ENCODE measurements around the gene ARHGAP42.
"Not testable (repeated sequence)": the region's sequence is repeated elsewhere in the genome, so short reads cannot be mapped to it uniquely, and the experiment has no call there.

ARHGAP42 gene

GRCh38 chr11:100888836-100889235, 201.7 kb downstream of the ARHGAP42 start:
- TF ChIP-seq CTCF (IDR thresholded peaks at IDR 0.05; ENCODE audit: low read depth, low read length), result no peak
- no peak for DNase-seq
- Histone ChIP-seq H3K27me3 (ENCODE audit: insufficient read depth, low read depth, severe bottlenecking) (no peaks in the 10 kb centered on the region), H3K4me3 (ENCODE audit: low read depth, low read length) (no peak overlapping the region), H3K9me3 (ENCODE audit: severe bottlenecking) (no peaks in the 10 kb centered on the region), H3K36me3 (no peaks in the 10 kb centered on the region), H3K27ac (no peak overlapping the region)

GRCh38 chr11:100889758-100890157, 202.7 kb downstream of the ARHGAP42 start:
- Histone ChIP-seq H3K9me3 (ENCODE audit: severe bottlenecking) (no peaks in the 10 kb centered on the region), H3K27ac (no peak overlapping the region), H3K36me3 (no peaks in the 10 kb centered on the region), H3K27me3 (ENCODE audit: insufficient read depth, low read depth, severe bottlenecking) (no peaks in the 10 kb centered on the region), H3K4me3 (ENCODE audit: low read depth, low read length) (no peak overlapping the region)
- no peak for TF ChIP-seq CTCF (IDR thresholded peaks at IDR 0.05; ENCODE audit: low read depth, low read length)
- DNase-seq, result no peak

GRCh38 chr11:100890789-100891188, 203.7 kb downstream of the ARHGAP42 start:
- Histone ChIP-seq H3K27ac (no peak overlapping the region), H3K27me3 (ENCODE audit: insufficient read depth, low read depth, severe bottlenecking) (no peaks in the 10 kb centered on the region), H3K36me3 (no peaks in the 10 kb centered on the region), H3K4me3 (ENCODE audit: low read depth, low read length) (no peak overlapping the region), H3K9me3 (ENCODE audit: severe bottlenecking) (no peaks in the 10 kb centered on the region)
- no peak for TF ChIP-seq CTCF (IDR thresholded peaks at IDR 0.05; ENCODE audit: low read depth, low read length)
- DNase-seq, result no peak

- no peak for DNase-seq
- H3K27me3 ChIP-seq (ENCODE audit: insufficient read depth, low read depth, severe bottlenecking), result no peaks in the 10 kb centered on the region
- H3K27ac ChIP-seq, result no peak overlapping the region
- H3K9me3 ChIP-seq (ENCODE audit: severe bottlenecking), result no peaks in the 10 kb centered on the region
- H3K36me3 ChIP-seq, result no peaks in the 10 kb centered on the region
- no peak for TF ChIP-seq CTCF (IDR thresholded peaks at IDR 0.05; ENCODE audit: low read depth, low read length)
- H3K4me3 ChIP-seq (ENCODE audit: low read depth, low read length), result no peak overlapping the region
Observed at GRCh38 chr11:100892886-100893285, 205.8 kb downstream of the ARHGAP42 start.

GRCh38 chr11:100895449-100895848, 208.4 kb downstream of the ARHGAP42 start:
- no peak for TF ChIP-seq CTCF (IDR thresholded peaks at IDR 0.05; ENCODE audit: low read depth, low read length)
- no peaks in the 10 kb centered on the region for H3K27me3 ChIP-seq (ENCODE audit: insufficient read depth, low read depth, severe bottlenecking)
- no peaks in the 10 kb centered on the region for H3K36me3 ChIP-seq
- no peak overlapping the region for H3K4me3 ChIP-seq (ENCODE audit: low read depth, low read length)
- H3K27ac ChIP-seq, result no peak overlapping the region
- no peak for DNase-seq
- no peaks in the 10 kb centered on the region for H3K9me3 ChIP-seq (ENCODE audit: severe bottlenecking)

GRCh38 chr11:100895976-100896375, 208.9 kb downstream of the ARHGAP42 start:
- H3K27me3 ChIP-seq (ENCODE audit: insufficient read depth, low read depth, severe bottlenecking); H3K36me3 ChIP-seq; H3K27ac ChIP-seq; H3K9me3 ChIP-seq (ENCODE audit: severe bottlenecking); H3K4me3 ChIP-seq (ENCODE audit: low read depth, low read length); DNase-seq: not testable (repeated sequence)

GRCh38 chr11:100901471-100901870, 214.4 kb downstream of the ARHGAP42 start:
- not testable (repeated sequence) for H3K4me3 ChIP-seq (ENCODE audit: low read depth, low read length); H3K27ac ChIP-seq; DNase-seq; H3K27me3 ChIP-seq (ENCODE audit: insufficient read depth, low read depth, severe bottlenecking); H3K9me3 ChIP-seq (ENCODE audit: severe bottlenecking); H3K36me3 ChIP-seq
